Mesothelial cell of epicardium (in vitro differentiated cells): Measurements from ENCODE around the gene MAG. TPM values are rescaled to one million over a fixed set of nuclear protein-coding genes. Genes with fewer than 3 reads are reported as not detected.

Experiments
- DNase-seq, 2 experiments: peaks; one replicate each; pipeline ENCODE4 v3.0.0; 2021; ENCODE audit warnings: low spot score in 2 of 2; ENCODE audit not compliant: unreplicated experiment in 2 of 2
- H3K27ac Mint-ChIP-seq: 2 replicates; pipeline ENCODE4 v1.8.0; 2021; ENCODE audit warnings: mixed read lengths
- H3K27me3 Mint-ChIP-seq: 2 replicates; pipeline ENCODE4 v1.8.0; 2021; ENCODE audit warnings: low read depth, mixed read lengths
- H3K36me3 Mint-ChIP-seq: 2 replicates; pipeline ENCODE4 v1.8.0; 2021; ENCODE audit warnings: mixed read lengths
- H3K4me1 Mint-ChIP-seq: 2 replicates; pipeline ENCODE4 v1.8.0; 2021; ENCODE audit warnings: mixed read lengths
- H3K4me3 Mint-ChIP-seq: 2 replicates; pipeline ENCODE4 v1.8.0; 2021; ENCODE audit warnings: mild to moderate bottlenecking, moderate library complexity, mixed read lengths
- H3K9me3 Mint-ChIP-seq: 2 replicates; pipeline ENCODE4 v1.8.0; 2021; ENCODE audit warnings: mixed read lengths
- CTCF ChIP-seq: fragments of 200-600 bp; sonication (generic); IDR thresholded peaks from one replicate; pipeline ENCODE4 v1.5.0; 2021; ENCODE audit warnings: antibody characterized with exemption; ENCODE audit not compliant: unreplicated experiment
- total RNA-seq: library from RNA; stranded (reverse); gene quantifications from 3 replicates; pipeline ENCODE4 v1.2.1, GENCODE V29; 2021

Gene MAG
- total RNA-seq, 1 donor from 2014 or later, result 26.1 TPM

- no peak overlapping the region for H3K4me3 Mint-ChIP-seq
- no peak for TF ChIP-seq CTCF
- H3K27ac Mint-ChIP-seq, result no peak overlapping the region
- no peaks in the 10 kb centered on the region for H3K9me3 Mint-ChIP-seq
- no peak for DNase-seq
- no peaks in the 10 kb centered on the region for H3K27me3 Mint-ChIP-seq
- peaks cover 6% of the 10 kb centered on the region for H3K36me3 Mint-ChIP-seq
- H3K4me1 Mint-ChIP-seq, result no peaks in the 10 kb centered on the region
Measured at GRCh38 chr19:35327642-35328041, 35.7 kb downstream of the MAG start.

GRCh38 chr19:35328851-35329285 is 36.9 kb downstream of the MAG start, which contains the start of gene CD22:
Gene CD22, plus strand, starts transcription at chr19:35329187. Its CDS starts 2,854 bp downstream, at chr19:35332041.
- peaks cover 10% of the 10 kb centered on the region for H3K36me3 Mint-ChIP-seq
- no peak for TF ChIP-seq CTCF
- no peak for DNase-seq
- H3K27ac Mint-ChIP-seq, result no peak within 1 kb of the TSS
- H3K4me1 Mint-ChIP-seq, result no peaks in the 10 kb centered on the region
- H3K27me3 Mint-ChIP-seq, result no peaks in the 10 kb centered on the region
- H3K9me3 Mint-ChIP-seq, result no peaks in the 10 kb centered on the region
- no peak within 1 kb of the TSS for H3K4me3 Mint-ChIP-seq

- Mint-ChIP-seq H3K9me3 (no peaks in the 10 kb centered on the region), H3K4me1 (no peaks in the 10 kb centered on the region)
- no peak for TF ChIP-seq CTCF
Measured at GRCh38 chr19:35329323-35329722, 37.4 kb downstream of the MAG start.

GRCh38 chr19:35330475-35330874 is 38.5 kb downstream of the MAG start:
- no peak for DNase-seq
- no peak overlapping the region for H3K4me3 Mint-ChIP-seq
- H3K4me1 Mint-ChIP-seq, result no peaks in the 10 kb centered on the region
- H3K27ac Mint-ChIP-seq, result no peak overlapping the region
- no peaks in the 10 kb centered on the region for H3K9me3 Mint-ChIP-seq
- no peaks in the 10 kb centered on the region for H3K27me3 Mint-ChIP-seq
- no peak for TF ChIP-seq CTCF
- peaks cover 10% of the 10 kb centered on the region for H3K36me3 Mint-ChIP-seq

More at GRCh38 chr19:35329323-35329722, 37.4 kb downstream of the MAG start:
- DNase-seq, result no peak
- Mint-ChIP-seq H3K27me3 (no peaks in the 10 kb centered on the region), H3K4me3 (no peak overlapping the region), H3K36me3 (peaks cover 10% of the 10 kb centered on the region), H3K27ac (no peak overlapping the region)

GRCh38 chr19:35331551-35332214 is 39.7 kb downstream of the MAG start:
- no peak for TF ChIP-seq CTCF
- no peak overlapping the region for H3K27ac Mint-ChIP-seq
- peaks cover 14% of the 10 kb centered on the region for H3K36me3 Mint-ChIP-seq
- no peaks in the 10 kb centered on the region for H3K9me3 Mint-ChIP-seq
- H3K27me3 Mint-ChIP-seq, result no peaks in the 10 kb centered on the region
- H3K4me3 Mint-ChIP-seq, result no peak overlapping the region
- H3K4me1 Mint-ChIP-seq, result no peaks in the 10 kb centered on the region
- no peak for DNase-seq
